ENCODE results near the gene PCGF1.

The PCGF1 gene

GRCh38 chr2:74458938-74459363 is 48.5 kb downstream of the PCGF1 start:
- peak overlapping the region; percentile 79 for H3K4me3 ChIP-seq (ENCODE audit: low read depth, low read length)
- TF ChIP-seq CTCF (IDR thresholded peaks at IDR 0.05; ENCODE audit: low read depth, low read length), result no peak

GRCh38 chr2:74458132-74458937 is 49.2 kb downstream of the PCGF1 start, which contains the start of gene WBP1:
WBP1 (plus strand) TSS chr2:74458438; CDS start chr2:74458603, 165 bp downstream.
- H3K4me3 ChIP-seq (ENCODE audit: low read depth, low read length), result peak within 1 kb of the TSS; percentile 79
- no peak for TF ChIP-seq CTCF (IDR thresholded peaks at IDR 0.05; ENCODE audit: low read depth, low read length)

- TF ChIP-seq CTCF (IDR thresholded peaks at IDR 0.05; ENCODE audit: low read depth, low read length), result no peak
- peak overlapping the region; percentile 70 for H3K4me3 ChIP-seq (ENCODE audit: low read depth, low read length)
These were observed 49.9 kb downstream of the PCGF1 start for GRCh38 chr2:74457549-74458131.

GRCh38 chr2:74457129-74457548 is 50.4 kb downstream of the PCGF1 start:
- TF ChIP-seq CTCF (IDR thresholded peaks at IDR 0.05; ENCODE audit: low read depth, low read length), result no peak
- peak overlapping the region; percentile 70 for H3K4me3 ChIP-seq (ENCODE audit: low read depth, low read length)
